GM12878 (cell line): ENCODE measurements around the gene MDFI. TPM values are rescaled to one million over a fixed set of nuclear protein-coding genes. Genes with fewer than 3 reads are reported as not detected.

Experiments used
- ATAC-seq: fragments of 200-7000 bp; cut with Tn5 transposase; 3 replicates; pipeline ENCODE4 v1.9.1; 2020; ENCODE audit warnings: mild to moderate bottlenecking, moderate library complexity
- BruUV-seq: library from RNA; stranded (reverse); fragments of 400-500 nt; replicated peaks from 2 replicates; lab custom pipeline; 2021; lab: Mats Ljungman, UMichigan
- CTCF ChIA-PET: fragments of 300-600 bp; sonication (Branson Sonifier 250); formaldehyde crosslinking; extraction: SDS; loops from one replicate; lab custom pipeline; 2021; ENCODE audit warnings: inconsistent platforms; lab: Yijun Ruan, JAX
- POLR2A ChIA-PET: fragments of 350-600 bp; formaldehyde crosslinking; extraction: SDS; loops from one replicate; lab custom pipeline; 2021; ENCODE audit warnings: inconsistent platforms; lab: Charles Lee
- RAD21 ChIA-PET: fragments of 300-600 bp; sonication (Branson Sonifier 250); formaldehyde crosslinking; loops from one replicate; lab custom pipeline; 2023; ENCODE audit warnings: antibody characterized with exemption; ENCODE audit not compliant: unreplicated experiment; lab: Charles Lee
- SMC1A ChIA-PET: fragments of 300-600 bp; sonication (Branson Sonifier 250); formaldehyde crosslinking; loops from one replicate; lab custom pipeline; 2023; ENCODE audit not compliant: unreplicated experiment, uncharacterized antibody; lab: Charles Lee
- DNase-seq: peaks from one replicate; pipeline ENCODE4 v3.0.0-alpha.2; 2011; ENCODE audit warnings: low read depth, low spot score
- FAIRE-seq: peaks from 3 replicates; lab custom pipeline; 2011; peaks lifted over from hg19 to GRCh38; lab: Jason Lieb, UNC
- H2AFZ ChIP-seq: 2 replicates; pipeline ENCODE4 v1.6.0; 2011; ENCODE audit warnings: low read depth, low read length, control low read depth; ENCODE audit not compliant: control insufficient read depth
- H3K27ac ChIP-seq: 2 replicates; pipeline ENCODE4 v1.5.1; 2011; ENCODE audit warnings: control low read depth; ENCODE audit not compliant: control insufficient read depth, insufficient read depth
- H3K27me3 ChIP-seq, 2 experiments: replicated peaks in 1 of 2; 2 replicates each; pipeline versions ENCODE4 v1.6.0 to v1.6.1; 2011; ENCODE audit warnings: low read length in 1 of 2; ENCODE audit not compliant: control insufficient read depth in 2 of 2, insufficient read depth in 2 of 2
- H3K36me3 ChIP-seq, 2 experiments: 2 replicates each; pipeline ENCODE4 v1.5.1; 2011; ENCODE audit warnings: low read length in 1 of 2; ENCODE audit not compliant: control insufficient read depth in 2 of 2, insufficient read depth in 2 of 2
- H3K4me1 ChIP-seq: 2 replicates; pipeline ENCODE4 v1.6.1; 2011; ENCODE audit warnings: mild to moderate bottlenecking, low read length, moderate library complexity, mixed read lengths; ENCODE audit not compliant: control insufficient read depth, insufficient read depth
- H3K4me2 ChIP-seq: 2 replicates; pipeline ENCODE4 v1.6.0; 2011; ENCODE audit warnings: control low read depth; ENCODE audit not compliant: control insufficient read depth, insufficient read depth
- H3K4me3 ChIP-seq: fragments of 200-600 bp; sonication (generic); 2 replicates; pipeline ENCODE4 v1.5.1; 2016
- H3K79me2 ChIP-seq: 2 replicates; pipeline ENCODE4 v1.6.0; 2011; ENCODE audit warnings: low read length; ENCODE audit not compliant: control insufficient read depth, insufficient read depth
- H3K9ac ChIP-seq: 2 replicates; pipeline ENCODE4 v1.8.0; 2011; ENCODE audit warnings: low read length, control low read depth, mixed read lengths; ENCODE audit not compliant: control insufficient read depth, insufficient read depth
- H3K9me3 ChIP-seq: replicated peaks from 3 replicates; pipeline ENCODE4 v1.5.1; 2011; ENCODE audit warnings: mild to moderate bottlenecking, low read length; ENCODE audit not compliant: control insufficient read depth, insufficient read depth
- H4K20me1 ChIP-seq: 2 replicates; pipeline ENCODE4 v1.6.0; 2011; ENCODE audit not compliant: control insufficient read depth, insufficient read depth
- BCL11A ChIP-seq: IDR thresholded peaks from 2 replicates; pipeline ENCODE4 v1.6.1; 2011; ENCODE audit warnings: low read depth, low read length
- CBFB ChIP-seq: IDR thresholded peaks from 2 replicates; pipeline ENCODE4 v1.6.1; 2016; ENCODE audit warnings: antibody characterized with exemption, low read depth
- CEBPB ChIP-seq, 2 experiments: fragments of 150-350 bp in 1 of 2; IDR thresholded peaks; 2 replicates each; pipeline ENCODE4 v1.6.1; 2012 to 2014; ENCODE audit warnings: low read depth in 2 of 2, low read length in 2 of 2, borderline replicate concordance in 1 of 2, inconsistent platforms in 1 of 2
- KDM1A ChIP-seq: fragments of 200-600 bp; sonication (generic); IDR thresholded peaks from 2 replicates; pipeline ENCODE4 v1.6.1; 2016; ENCODE audit warnings: borderline replicate concordance
- NR2F1 ChIP-seq: fragments of 450-650 bp; conservative IDR thresholded peaks from 2 replicates; pipeline ENCODE4 v1.6.1; 2017; ENCODE audit warnings: mild to moderate bottlenecking
- PAX5 ChIP-seq: IDR thresholded peaks from 2 replicates; pipeline ENCODE4 v1.6.1; 2011; ENCODE audit warnings: low read depth, low read length, borderline replicate concordance
- POLR2AphosphoS5 ChIP-seq: IDR thresholded peaks from 2 replicates; pipeline ENCODE4 v1.6.1; 2011; ENCODE audit warnings: mild to moderate bottlenecking, low read length, inconsistent platforms
- SMAD5 ChIP-seq: IDR thresholded peaks from 2 replicates; pipeline ENCODE4 v1.6.1; 2016; ENCODE audit warnings: antibody characterized with exemption, low read depth
- ZBED1 ChIP-seq: IDR thresholded peaks from 2 replicates; pipeline ENCODE4 v1.6.1; 2016; ENCODE audit warnings: borderline replicate concordance
- ZNF24 ChIP-seq: fragments of 450-650 bp; IDR thresholded peaks from 2 replicates; pipeline ENCODE4 v1.6.1; 2017; ENCODE audit warnings: antibody characterized with exemption, mild to moderate bottlenecking
- WGBS: methylation state at CpG from one replicate; pipeline ENCODE4 v1.1.6; 2016; ENCODE audit warnings: low lambda C conversion rate; ENCODE audit not compliant: insufficient replicate concordance, insufficient coverage; ENCODE audit errors: missing lambda C conversion rate; 5-methylcytosine and 5-hydroxymethylcytosine counted together
- in situ Hi-C: fragments of 300-500 bp; cut with MboI; formaldehyde crosslinking; loops from 9 replicates; pipeline ENCODE4 v1.14.3; 2018; ENCODE audit warnings: mixed read lengths
- intact Hi-C: fragments of 100-400 bp; cut with micrococcal nuclease; formaldehyde crosslinking; loops from one replicate; pipeline ENCODE4 v1.14.2; 2022; ENCODE audit not compliant: unreplicated experiment
- polyA plus RNA-seq, 11 experiments: library from polyadenylated mRNA; depleted of rRNA in 4 of 11; unstranded in 6 of 11; stranded (reverse) in 5 of 11; fragments of >200 nt; fragmentation: Nextera tagmentation in 4 of 11; fragmentation: Illumina TruSeq in 1 of 11; extraction: Ambion mirVana in 4 of 11; extraction: Trizol in 1 of 11; gene quantifications; 1 replicate in 1 of 11; 2 replicates in 10 of 11; pipeline versions ENCODE4 v1.2.1 to v1.2.3, GENCODE V29; 2011 to 2016; ENCODE audit warnings: inconsistent platforms in 2 of 11, missing spikeins in 2 of 11, low read depth in 1 of 11
- total RNA-seq, 4 experiments: library from RNA; depleted of rRNA in 3 of 4; stranded (reverse); fragments of >200 nt in 3 of 4; fragmentation: Illumina TruSeq in 1 of 4; extraction: Trizol in 1 of 4; gene quantifications; 2 replicates each; pipeline versions ENCODE4 v1.2.1 to v1.2.3, GENCODE V29; 2013 to 2021
- TF ChIP-seq, protein P1 (sequence below): fragments of 150-350 bp; IDR thresholded peaks from 2 replicates; pipeline ENCODE4 v1.6.1; 2014; ENCODE audit warnings: mild to moderate bottlenecking, low read depth, low read length

The MDFI gene
- total and polyA plus RNA-seq, 10 of the 15 experiments (the other 5 are each of a cell fraction or from before 2014, with no cell fraction given) = not detected

DNA sequence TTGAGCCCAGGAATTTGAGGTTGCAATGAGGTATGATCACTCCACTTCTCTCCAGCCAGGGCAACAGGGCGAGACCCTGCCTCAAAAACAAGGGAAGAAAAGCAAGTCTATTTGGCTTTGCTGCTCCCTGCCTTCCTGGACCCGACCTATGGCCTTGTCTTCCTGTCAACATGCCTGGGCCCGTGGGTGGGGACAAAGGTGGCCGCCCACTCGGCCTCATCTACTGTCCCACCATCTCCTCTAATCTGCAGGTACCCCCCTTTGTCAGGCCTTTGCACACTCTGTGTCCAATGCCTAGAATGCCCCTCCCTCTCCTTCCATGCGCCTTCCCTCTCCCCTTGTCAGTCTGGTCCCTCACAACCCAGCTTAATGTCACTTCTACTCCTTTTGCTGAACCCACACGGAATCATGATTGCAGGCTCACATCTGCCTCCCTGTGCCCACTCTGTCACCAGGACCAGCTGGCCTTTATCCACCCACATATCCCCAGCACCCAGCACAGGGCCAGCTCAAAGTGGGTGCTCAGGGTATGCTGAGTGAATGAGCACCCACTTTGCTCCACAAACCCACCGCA, 40.3 kb downstream of the MDFI start:
- H3K9ac ChIP-seq = no peak overlapping the region
- H3K79me2 ChIP-seq = no peaks in the 10 kb centered on the region
- ChIA-PET SMC1A (no interaction called here), POLR2A (no interaction called here), RAD21 (interaction anchor here (4.0 kb wide), 1 partner anchor 76 kb away, joined by 23 read pairs; no protein-coding TSS in a partner anchor)
- H3K9me3 ChIP-seq = no peaks in the 10 kb centered on the region
- no peak overlapping the region for H2AFZ ChIP-seq
- DNase-seq (no peak), FAIRE-seq (no peak)
- no peak overlapping the region for H3K27ac ChIP-seq
- no peaks in the 10 kb centered on the region for H3K36me3 ChIP-seq
- no peak overlapping the region for H3K4me2 ChIP-seq
- TF ChIP-seq CEBPB (IDR thresholded peaks at IDR 0.05; ENCODE audit: borderline replicate concordance in 1 of 2, low read depth in 2 of 2, low read length in 2 of 2) (no peak), ZBED1 (no peak), POLR2AphosphoS5 (no peak), NR2F1 (no peak), ZNF24 (no peak), SMAD5 (no peak), PAX5 (no peak), CBFB (no peak), BCL11A (no peak), KDM1A (no peak)
- TF ChIP-seq, protein P1, sequence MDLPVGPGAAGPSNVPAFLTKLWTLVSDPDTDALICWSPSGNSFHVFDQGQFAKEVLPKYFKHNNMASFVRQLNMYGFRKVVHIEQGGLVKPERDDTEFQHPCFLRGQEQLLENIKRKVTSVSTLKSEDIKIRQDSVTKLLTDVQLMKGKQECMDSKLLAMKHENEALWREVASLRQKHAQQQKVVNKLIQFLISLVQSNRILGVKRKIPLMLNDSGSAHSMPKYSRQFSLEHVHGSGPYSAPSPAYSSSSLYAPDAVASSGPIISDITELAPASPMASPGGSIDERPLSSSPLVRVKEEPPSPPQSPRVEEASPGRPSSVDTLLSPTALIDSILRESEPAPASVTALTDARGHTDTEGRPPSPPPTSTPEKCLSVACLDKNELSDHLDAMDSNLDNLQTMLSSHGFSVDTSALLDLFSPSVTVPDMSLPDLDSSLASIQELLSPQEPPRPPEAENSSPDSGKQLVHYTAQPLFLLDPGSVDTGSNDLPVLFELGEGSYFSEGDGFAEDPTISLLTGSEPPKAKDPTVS = no peak
- TF ChIP-seq, all 136 proteins: peak for 0
- BruUV-seq = no TSS peak
- in situ Hi-C loops (no loop called here), intact Hi-C loops (no loop called here)
- no peak for ATAC-seq
- Histone ChIP-seq H3K4me1 (no peaks in the 10 kb centered on the region), H3K27me3 (no peaks in the 10 kb centered on the region), H3K4me3 (no peak overlapping the region), H4K20me1 (0 out of 2 replicates have a peak, but pooled peaks cover 3% of the 10 kb centered on the region)
- 23% methylated on average over 8 of the region's 8 CpGs for WGBS
- CTCF ChIA-PET = interaction anchor here (0.6 to 4.4 kb wide), 9 partner anchors 13 to 576 kb away, joined by 3 to 31 read pairs (median 3); no protein-coding TSS in a partner anchor
